22Rv1 (cell line): ENCODE data around the gene KCNK4.

Experiments
- ZFX ChIP-seq: fragments of 450-650 bp; IDR thresholded peaks from 2 replicates; pipeline ENCODE4 v1.6.1; 2017; ENCODE audit warnings: antibody characterized with exemption, borderline replicate concordance
- TF ChIP-seq, protein P1 (sequence below): fragments of 450-650 bp; IDR thresholded peaks from 2 replicates; pipeline ENCODE4 v1.5.1; 2017; ENCODE audit warnings: mild to moderate bottlenecking

DNA sequence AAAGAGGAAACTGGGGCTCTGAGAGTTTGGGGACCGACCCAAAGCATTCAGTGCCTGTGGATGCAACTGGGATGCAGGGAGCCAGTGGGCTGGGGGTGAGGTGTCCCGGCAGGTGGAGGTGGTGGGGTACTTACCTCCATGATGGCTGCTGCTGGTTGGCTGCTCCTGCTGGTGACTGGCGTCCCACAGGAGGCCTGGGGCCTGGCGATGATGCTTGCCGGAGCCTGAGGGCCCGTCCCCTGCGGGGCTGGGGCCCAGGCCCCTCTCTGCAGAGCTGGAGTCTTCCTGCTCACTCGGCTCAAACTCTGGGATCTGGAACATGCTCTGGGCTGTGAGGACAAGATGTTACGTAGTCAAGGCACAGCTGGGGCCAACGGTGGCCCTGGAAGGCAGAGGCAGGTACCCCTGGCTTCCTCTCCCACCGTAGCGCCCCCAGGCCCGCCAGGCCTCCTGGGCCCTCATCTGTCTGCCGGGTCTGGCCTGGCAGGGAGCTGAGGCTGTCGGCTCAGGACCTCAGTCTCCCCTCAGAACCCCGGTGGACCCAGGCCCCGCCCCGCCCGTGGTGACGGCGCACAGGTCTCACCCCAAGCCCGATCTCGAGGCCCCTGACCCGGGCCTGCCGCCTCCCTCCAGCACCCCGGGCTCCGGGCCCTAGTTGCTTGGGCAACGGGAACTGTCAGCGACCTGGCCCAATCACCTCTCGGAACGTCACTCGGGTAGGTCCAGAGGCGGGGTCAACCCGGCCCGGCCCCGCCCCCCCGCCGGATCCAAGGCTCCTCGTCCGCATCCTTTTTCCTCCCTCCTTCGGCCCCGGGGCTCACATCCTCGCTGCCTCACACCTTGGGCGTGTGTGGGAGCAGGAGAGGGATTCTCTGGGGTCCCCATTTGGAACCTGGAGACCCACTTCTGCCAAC lies 6.8 kb upstream of the KCNK4 start, which contains the start of gene BAD:
- TF ChIP-seq, protein P1, sequence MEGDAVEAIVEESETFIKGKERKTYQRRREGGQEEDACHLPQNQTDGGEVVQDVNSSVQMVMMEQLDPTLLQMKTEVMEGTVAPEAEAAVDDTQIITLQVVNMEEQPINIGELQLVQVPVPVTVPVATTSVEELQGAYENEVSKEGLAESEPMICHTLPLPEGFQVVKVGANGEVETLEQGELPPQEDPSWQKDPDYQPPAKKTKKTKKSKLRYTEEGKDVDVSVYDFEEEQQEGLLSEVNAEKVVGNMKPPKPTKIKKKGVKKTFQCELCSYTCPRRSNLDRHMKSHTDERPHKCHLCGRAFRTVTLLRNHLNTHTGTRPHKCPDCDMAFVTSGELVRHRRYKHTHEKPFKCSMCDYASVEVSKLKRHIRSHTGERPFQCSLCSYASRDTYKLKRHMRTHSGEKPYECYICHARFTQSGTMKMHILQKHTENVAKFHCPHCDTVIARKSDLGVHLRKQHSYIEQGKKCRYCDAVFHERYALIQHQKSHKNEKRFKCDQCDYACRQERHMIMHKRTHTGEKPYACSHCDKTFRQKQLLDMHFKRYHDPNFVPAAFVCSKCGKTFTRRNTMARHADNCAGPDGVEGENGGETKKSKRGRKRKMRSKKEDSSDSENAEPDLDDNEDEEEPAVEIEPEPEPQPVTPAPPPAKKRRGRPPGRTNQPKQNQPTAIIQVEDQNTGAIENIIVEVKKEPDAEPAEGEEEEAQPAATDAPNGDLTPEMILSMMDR = no peak
- TF ChIP-seq ZFX = no peak
